ENCODE measurements around the gene EBPL. TPM values are rescaled to one million over a fixed set of nuclear protein-coding genes. Genes with fewer than 3 reads are reported as not detected.

The EBPL gene
- polyA plus RNA-seq, 1 of the 3 experiments (the other 2 are of a cell fraction), result 113 TPM

Other genes with a start within 250 kb of the EBPL start
- 2.6 and 3.3 TPM in 2 replicates for gene CAB39L, start 247.4 kb downstream of the EBPL start, polyA plus RNA-seq (2012; rRNA removed)
- gene SETDB2, start 247.2 kb downstream of the EBPL start, polyA plus RNA-seq (2012; rRNA removed), result 1.9 and 2.4 TPM in 2 replicates
- 3.0 and 3.4 TPM in 2 replicates for gene PHF11, start 195.5 kb downstream of the EBPL start, polyA plus RNA-seq (2012; rRNA removed)
- 13.2 and 13.8 TPM in 2 replicates for gene RCBTB1, start 105.9 kb downstream of the EBPL start, polyA plus RNA-seq (2012; rRNA removed)
- gene ARL11, start 63.0 kb downstream of the EBPL start, polyA plus RNA-seq (2012; rRNA removed), result not detected in 2 replicates
- gene KPNA3, start 101.2 kb upstream of the EBPL start, polyA plus RNA-seq (2012; rRNA removed), result 11.3 and 13.1 TPM in 2 replicates
- 5.5 and 8.6 TPM in 2 replicates for gene SPRYD7, start 244.9 kb upstream of the EBPL start, polyA plus RNA-seq (2012; rRNA removed)

Data from SK-N-SH (cell line).